ENCODE measurements around the gene PRR5. TPM values are rescaled to one million over a fixed set of nuclear protein-coding genes. Genes with fewer than 3 reads are reported as not detected.
"Not testable (repeated sequence)": the region's sequence is repeated elsewhere in the genome, so short reads cannot be mapped to it uniquely, and the experiment has no call there.

PRR5 gene
- total RNA-seq, 2 donors from 2014 or later = 15.7 to 29.2 TPM

DNA sequence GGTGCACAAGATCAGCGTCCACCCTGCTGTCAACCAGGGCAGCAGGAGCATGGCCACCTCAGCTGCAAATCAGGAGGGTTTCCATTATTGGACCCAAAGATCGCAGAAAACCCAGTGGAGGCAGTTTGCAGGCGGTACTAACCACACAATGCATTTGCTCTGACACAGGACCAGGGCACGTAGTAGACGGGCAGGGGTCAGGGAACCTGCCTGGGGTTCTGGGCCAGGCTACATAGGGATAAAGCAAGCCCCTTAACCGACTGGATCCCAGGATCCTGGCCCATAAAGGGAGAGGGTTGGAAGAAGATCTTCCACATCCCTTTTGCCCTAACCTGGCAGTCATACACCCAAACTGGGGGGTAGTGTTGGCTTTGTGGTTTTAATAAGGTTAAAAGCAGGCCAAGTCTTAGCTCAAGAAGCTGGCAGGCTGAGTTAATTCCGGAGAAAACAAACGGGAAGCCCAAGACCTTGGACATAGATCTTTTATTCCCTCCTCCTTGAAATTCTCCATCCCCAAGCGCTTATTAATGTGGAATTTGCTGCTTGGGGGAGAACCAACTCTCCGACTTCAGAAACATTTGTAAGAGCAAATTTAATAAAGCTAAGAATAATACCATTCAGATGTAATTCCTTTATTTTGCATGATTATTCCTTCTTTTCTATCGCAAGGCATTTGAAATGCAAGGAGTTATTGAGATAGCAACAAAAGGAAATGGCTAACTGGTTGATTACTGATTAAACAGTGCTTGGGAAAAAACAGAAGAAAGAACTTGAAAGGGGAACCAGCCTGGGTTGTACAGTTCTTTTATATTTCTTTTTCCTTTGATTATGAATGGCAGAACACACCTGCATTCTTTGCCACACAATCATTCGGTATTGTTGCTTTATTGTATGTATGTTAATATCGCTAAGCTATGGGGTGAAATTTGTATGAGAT is 44.1 kb downstream of the PRR5 start:
- Mint-ChIP-seq H3K4me1 (ENCODE audit: low read depth in 2 of 2) (peaks cover 0 to 3% of the 10 kb centered on the region in 2 donors), H3K27ac (no peak overlapping the region), H3K9me3 (no peaks in the 10 kb centered on the region), H3K4me3 (no peak overlapping the region), H3K27me3 (peaks cover 3 to 4% of the 10 kb centered on the region in 2 donors), H3K36me3 (no peaks in the 10 kb centered on the region)
- DNase-seq (ENCODE audit: low spot score) = no peak
- no peak for ATAC-seq

DNA sequence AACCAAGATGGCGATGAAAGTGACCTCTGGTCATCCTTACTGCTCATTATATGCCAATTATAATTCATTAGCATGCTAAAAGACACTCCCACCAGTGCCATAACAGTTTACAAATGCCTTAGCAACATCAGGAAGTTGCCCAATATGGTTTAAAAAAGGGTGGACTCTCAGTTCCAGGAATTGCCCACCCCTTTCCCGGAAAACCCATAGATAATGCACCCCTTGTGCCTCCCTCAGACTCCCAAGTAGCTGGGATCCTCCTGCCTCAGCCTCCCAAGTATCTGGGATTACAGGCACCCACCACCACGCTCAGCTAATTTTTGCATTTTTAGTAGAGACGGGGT is 45.8 kb downstream of the PRR5 start:
- not testable (repeated sequence) for H3K27ac Mint-ChIP-seq; DNase-seq (ENCODE audit: low spot score); H3K4me3 Mint-ChIP-seq; ATAC-seq; H3K4me1 Mint-ChIP-seq (ENCODE audit: low read depth in 2 of 2); H3K27me3 Mint-ChIP-seq; H3K36me3 Mint-ChIP-seq; H3K9me3 Mint-ChIP-seq

DNA sequence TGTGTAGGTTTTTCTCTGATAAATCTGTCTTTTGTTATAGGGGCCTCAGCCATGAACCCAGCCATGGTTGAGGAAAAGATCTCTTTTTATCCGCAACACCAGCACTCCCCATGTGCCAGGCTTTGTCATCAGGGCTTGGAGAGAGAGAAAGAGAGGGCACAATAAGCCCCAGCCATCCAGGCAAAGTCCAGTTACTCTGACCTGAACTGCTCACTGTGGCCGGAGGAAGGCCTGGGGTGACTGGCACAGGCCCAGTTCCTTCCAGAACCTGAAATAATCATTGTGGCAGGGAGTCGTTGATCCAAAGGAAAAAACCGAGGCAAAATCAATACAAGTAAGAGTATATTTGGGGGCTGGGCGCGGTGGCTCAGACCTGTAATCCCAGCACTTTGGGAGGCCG is 46.5 kb downstream of the PRR5 start:
- Mint-ChIP-seq H3K9me3 (no peaks in the 10 kb centered on the region), H3K4me3 (no peak overlapping the region), H3K27me3 (peaks cover 4 to 7% of the 10 kb centered on the region in 2 donors), H3K4me1 (ENCODE audit: low read depth in 2 of 2) (peaks cover 0 to 3% of the 10 kb centered on the region in 2 donors), H3K36me3 (no peaks in the 10 kb centered on the region), H3K27ac (no peak overlapping the region)
- no peak for ATAC-seq
- DNase-seq (ENCODE audit: low spot score) = no peak

DNA sequence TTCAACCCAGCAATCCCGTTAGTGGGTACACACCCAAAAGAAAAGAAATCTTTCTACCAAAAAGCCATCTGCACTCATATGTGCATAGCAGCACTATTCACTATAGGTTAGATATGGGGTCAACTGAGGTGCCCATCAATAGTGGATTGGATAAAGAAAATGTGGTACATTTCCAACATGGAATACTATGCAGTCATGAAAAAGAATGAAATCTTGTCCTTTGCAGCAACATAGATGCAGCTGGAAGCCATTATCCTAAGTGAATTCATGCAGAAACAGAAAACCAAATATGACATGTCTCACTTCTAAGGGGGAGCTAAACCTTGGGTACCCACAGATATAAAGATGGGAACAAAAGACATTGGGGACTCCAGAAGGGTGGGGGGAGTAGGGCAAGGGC is 48.5 kb downstream of the PRR5 start:
- no peak overlapping the region for H3K27ac Mint-ChIP-seq
- no peak for DNase-seq (ENCODE audit: low spot score)
- peaks cover 0 to 3% of the 10 kb centered on the region in 2 donors for H3K4me1 Mint-ChIP-seq (ENCODE audit: low read depth in 2 of 2)
- peaks cover 12% of the 10 kb centered on the region in 2 donors for H3K27me3 Mint-ChIP-seq
- no peaks in the 10 kb centered on the region for H3K36me3 Mint-ChIP-seq
- no peak for ATAC-seq
- H3K9me3 Mint-ChIP-seq = no peaks in the 10 kb centered on the region
- H3K4me3 Mint-ChIP-seq = no peak overlapping the region

DNA sequence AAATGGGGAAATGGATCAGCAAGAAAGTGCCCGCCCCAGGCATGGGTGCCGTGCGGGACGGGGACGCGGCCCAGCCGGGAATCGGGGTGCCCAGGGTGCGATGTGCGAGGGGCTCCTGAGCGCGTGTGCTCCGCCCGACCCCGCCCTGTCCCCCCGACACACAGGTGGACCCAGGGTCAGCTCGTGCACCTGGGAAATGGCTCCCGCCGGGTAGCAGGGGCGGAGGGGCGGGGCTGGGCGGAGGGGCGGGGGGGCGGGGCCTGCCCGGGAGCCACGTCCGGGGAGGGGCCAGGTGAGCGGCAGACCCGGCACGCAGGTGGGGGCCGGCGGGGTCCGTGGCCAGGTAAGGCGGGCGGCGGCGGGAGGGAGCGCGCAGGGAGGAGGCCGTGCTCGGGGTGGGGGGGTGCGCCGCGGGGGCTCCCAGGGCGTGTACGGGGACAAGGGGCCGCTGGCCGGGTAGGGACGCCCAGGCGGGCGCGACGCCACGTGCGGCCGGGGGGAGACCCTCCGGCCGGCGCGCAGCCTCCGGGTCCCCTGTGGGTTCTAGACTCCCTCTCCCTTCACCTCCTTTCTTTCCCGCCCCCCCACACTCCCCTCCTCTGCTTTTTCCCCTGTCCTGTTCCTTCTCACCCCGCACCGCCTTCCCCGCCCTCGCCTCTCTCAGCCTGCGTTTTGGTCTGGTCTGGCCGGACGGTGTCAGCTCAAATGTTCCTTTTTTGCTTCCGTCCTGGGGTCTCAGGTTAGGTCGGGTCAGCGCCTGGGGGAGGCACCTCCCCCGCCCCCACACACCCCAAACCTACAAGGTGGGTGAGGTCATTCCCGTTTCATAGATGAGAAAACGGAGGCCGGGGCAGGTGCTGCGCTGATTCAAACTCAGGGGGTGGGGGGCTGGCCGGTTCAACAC is 50.5 kb downstream of the PRR5 start, which contains the start of gene ARHGAP8:
Gene ARHGAP8 (plus strand): TSS at position 291 of the 904 bp plus-strand sequence. CDS start 33,953 bp downstream, outside the sequence.
- Mint-ChIP-seq H3K4me1 (ENCODE audit: low read depth in 2 of 2) (no peaks in the 10 kb centered on the region), H3K27me3 (peaks cover 12% of the 10 kb centered on the region in 2 donors), H3K36me3 (no peaks in the 10 kb centered on the region), H3K9me3 (no peaks in the 10 kb centered on the region), H3K27ac (no peak within 1 kb of the TSS), H3K4me3 (peak within 1 kb of the TSS; percentile 47)
- DNase-seq (ENCODE audit: low spot score) (no peak), ATAC-seq (no peak)

DNA sequence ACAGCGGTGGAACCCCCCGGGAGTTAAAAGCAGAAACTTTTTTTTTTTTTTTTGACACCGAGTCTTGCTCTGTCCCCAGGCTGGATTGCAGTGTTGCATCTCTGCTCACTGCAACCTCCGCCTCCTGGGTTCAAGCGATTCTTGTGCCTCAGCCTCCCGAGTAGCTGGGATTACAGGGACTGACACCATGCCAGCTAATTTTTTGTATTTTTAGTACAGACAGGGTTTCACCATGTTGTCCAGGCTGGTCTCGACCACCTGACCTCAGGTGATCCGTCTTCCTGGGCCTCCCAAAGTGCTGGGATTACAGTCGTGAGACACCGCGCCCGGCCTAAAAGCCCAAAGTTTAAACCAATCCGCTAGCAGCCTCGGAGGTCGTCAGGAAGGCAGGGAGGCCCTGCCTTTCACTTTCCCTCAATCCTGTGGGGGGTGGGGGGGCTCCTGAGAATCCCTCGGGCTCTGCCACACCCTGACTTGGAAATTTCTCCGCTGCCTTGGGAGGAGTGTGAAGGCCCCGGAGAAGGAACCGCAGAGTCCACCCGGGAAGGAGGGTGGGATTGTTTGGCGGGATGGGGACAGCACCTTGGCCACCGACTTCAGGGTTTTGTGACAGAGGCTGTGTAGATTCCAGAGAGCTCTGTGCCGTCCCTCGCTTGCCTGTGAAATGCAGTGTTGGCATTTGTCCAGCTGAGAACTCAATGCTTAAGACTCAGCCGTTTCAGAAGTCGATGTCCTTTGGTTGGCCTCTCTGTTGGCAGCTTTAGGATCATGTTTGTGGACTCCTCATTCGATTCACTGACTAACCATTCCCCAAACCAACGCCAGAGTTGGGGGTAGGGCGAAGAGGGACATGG is 51.4 kb downstream of the PRR5 start:
- Mint-ChIP-seq H3K27ac (no peak overlapping the region), H3K36me3 (no peaks in the 10 kb centered on the region), H3K9me3 (no peaks in the 10 kb centered on the region), H3K4me1 (ENCODE audit: low read depth in 2 of 2) (no peaks in the 10 kb centered on the region), H3K27me3 (peaks cover 12% of the 10 kb centered on the region in 2 donors), H3K4me3 (no peak overlapping the region)
- DNase-seq (ENCODE audit: low spot score) (peak; percentile 42), ATAC-seq (no peak)

DNA sequence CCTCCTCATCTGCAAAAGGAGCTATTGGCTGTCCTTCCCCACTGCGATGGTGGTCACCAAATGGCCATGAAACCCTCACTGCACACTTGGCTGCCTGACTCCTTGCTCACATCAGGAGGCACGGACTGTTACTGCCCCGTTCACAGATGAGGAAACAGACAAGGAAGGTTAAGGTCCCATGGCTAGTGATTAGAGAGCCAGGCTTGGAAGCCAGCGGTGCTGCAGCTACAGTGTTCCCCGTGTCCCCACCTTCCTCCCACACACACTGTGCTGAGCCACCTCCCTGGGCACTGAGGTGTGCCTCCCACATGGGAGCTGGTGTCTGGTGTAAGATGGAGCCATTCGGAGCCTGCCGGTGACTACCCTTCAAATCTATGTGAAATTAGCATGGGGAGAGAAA is 53.0 kb downstream of the PRR5 start:
- peaks cover 8 to 10% of the 10 kb centered on the region in 2 donors for H3K27me3 Mint-ChIP-seq
- H3K4me3 Mint-ChIP-seq = no peak overlapping the region

DNA sequence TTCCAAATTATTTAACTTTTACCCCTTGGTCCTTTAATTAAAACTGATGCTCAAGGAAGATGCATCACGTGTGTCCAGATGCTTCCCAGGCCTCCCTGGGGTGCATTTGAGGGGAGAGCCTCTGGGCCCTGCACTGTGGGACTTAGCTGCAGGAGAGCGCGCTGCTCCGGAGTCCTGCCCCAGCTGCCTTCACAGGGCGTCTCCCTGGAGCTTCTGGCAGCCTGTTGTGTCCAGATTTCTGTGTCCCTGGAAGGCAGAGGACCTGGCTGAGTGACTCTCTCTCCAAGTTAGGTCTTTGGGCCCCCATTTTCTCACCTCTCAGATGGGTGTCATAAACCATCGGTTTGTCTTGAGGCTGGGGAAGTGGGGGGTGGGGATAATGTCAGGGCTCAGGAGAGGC is 53.4 kb downstream of the PRR5 start:
- H3K4me3 Mint-ChIP-seq = no peak overlapping the region
- ATAC-seq = no peak
- DNase-seq (ENCODE audit: low spot score) = no peak
- H3K9me3 Mint-ChIP-seq = no peaks in the 10 kb centered on the region
- H3K27me3 Mint-ChIP-seq = peaks cover 7 to 9% of the 10 kb centered on the region in 2 donors
- no peaks in the 10 kb centered on the region for H3K36me3 Mint-ChIP-seq
- H3K4me1 Mint-ChIP-seq (ENCODE audit: low read depth in 2 of 2) = no peaks in the 10 kb centered on the region
- no peak overlapping the region for H3K27ac Mint-ChIP-seq

More for the DNA sequence above, 53.0 kb downstream of the PRR5 start:
- Mint-ChIP-seq H3K27ac (no peak overlapping the region), H3K4me1 (ENCODE audit: low read depth in 2 of 2) (no peaks in the 10 kb centered on the region), H3K9me3 (no peaks in the 10 kb centered on the region), H3K36me3 (no peaks in the 10 kb centered on the region)
- peak; percentile 39 for DNase-seq (ENCODE audit: low spot score)
- no peak for ATAC-seq

DNA sequence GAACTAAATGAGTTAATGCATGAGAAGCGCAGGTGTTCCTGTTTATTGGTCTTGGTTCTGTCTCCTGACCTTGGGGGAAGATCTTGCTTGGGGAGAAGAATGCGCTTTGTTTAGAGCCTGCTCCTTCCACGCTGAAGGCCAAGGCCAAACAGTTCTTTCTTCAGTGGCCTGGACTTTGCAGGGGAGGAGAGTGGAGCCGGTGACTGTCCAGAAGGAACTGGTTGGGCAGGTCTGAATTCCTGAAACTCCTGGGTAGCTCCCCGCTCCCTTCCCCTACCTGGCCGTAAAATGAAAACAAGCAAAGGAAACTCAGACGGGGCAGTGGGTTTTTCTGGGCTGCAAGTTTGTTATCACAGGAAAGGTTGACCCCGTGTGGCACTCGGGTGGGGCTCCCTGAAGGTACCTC is 54.0 kb downstream of the PRR5 start:
- no peak for ATAC-seq

DNA sequence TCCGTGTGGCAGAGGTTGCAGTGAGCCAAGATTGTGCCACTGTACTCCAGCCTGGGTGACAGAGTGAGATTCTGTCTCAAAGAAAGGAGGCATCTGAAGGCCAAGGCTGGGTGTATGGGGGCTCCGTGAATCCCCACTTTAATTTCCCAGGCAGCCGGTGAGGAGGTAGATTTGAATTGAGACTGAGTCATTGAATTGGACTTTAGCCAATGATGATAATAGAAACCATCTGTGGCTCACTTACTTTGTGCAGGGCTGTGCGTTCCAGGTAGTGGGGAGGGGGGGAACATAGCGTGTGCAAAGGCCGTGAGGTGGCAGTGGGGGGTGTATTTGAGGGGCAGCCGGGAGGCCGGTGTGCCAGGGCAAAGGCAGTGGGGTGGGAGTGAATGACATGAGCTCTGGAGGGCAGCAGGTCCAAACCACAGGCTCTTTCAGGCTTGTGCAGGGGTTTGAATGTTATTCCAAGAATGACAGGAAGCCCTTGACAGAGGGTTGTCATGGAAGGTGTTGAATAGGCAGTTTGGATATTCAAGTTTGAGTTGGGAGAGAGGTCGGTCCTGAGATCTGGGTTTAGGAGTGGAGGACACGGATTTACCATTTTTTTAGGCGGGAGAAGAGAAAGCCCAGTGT is 56.5 kb downstream of the PRR5 start:
- H3K36me3 Mint-ChIP-seq = no peaks in the 10 kb centered on the region
- H3K4me3 Mint-ChIP-seq = no peak overlapping the region
- H3K27ac Mint-ChIP-seq = no peak overlapping the region
- H3K27me3 Mint-ChIP-seq = peaks cover 5 to 7% of the 10 kb centered on the region in 2 donors
- ATAC-seq = no peak
- DNase-seq (ENCODE audit: low spot score) = no peak
- H3K4me1 Mint-ChIP-seq (ENCODE audit: low read depth in 2 of 2) = no peaks in the 10 kb centered on the region
- no peaks in the 10 kb centered on the region for H3K9me3 Mint-ChIP-seq

More for the DNA sequence above, 54.0 kb downstream of the PRR5 start:
- Mint-ChIP-seq H3K4me3 (no peak overlapping the region), H3K27ac (no peak overlapping the region), H3K27me3 (peaks cover 7 to 9% of the 10 kb centered on the region in 2 donors), H3K9me3 (no peaks in the 10 kb centered on the region), H3K36me3 (no peaks in the 10 kb centered on the region), H3K4me1 (ENCODE audit: low read depth in 2 of 2) (no peaks in the 10 kb centered on the region)
- no peak for DNase-seq (ENCODE audit: low spot score)

DNA sequence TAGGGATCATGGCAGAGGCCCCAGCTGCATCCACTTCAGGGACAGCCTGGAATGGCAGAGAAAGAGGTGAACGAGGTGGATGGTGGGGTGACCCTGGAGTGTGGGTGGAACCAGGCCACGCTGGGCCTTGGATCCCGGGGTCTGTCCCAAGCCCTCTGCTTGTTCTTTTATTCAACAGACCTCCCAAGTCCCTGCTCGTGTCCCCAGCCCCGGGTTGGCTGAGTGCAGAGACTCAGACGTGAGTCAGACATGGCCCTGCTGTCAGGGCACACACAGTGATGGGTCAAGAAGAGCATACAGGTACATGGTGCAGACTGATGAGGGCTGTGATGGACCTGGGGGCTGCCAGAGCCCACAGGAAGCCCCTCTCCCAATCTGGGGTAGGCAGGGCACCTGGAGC is 57.0 kb downstream of the PRR5 start:
- Mint-ChIP-seq H3K27ac (no peak overlapping the region), H3K36me3 (no peaks in the 10 kb centered on the region), H3K9me3 (no peaks in the 10 kb centered on the region), H3K4me1 (ENCODE audit: low read depth in 2 of 2) (no peaks in the 10 kb centered on the region), H3K4me3 (no peak overlapping the region), H3K27me3 (peaks cover 2 to 5% of the 10 kb centered on the region in 2 donors)
- ATAC-seq (peak in 1 of 2 donors; percentile 32), DNase-seq (ENCODE audit: low spot score) (no peak)

DNA sequence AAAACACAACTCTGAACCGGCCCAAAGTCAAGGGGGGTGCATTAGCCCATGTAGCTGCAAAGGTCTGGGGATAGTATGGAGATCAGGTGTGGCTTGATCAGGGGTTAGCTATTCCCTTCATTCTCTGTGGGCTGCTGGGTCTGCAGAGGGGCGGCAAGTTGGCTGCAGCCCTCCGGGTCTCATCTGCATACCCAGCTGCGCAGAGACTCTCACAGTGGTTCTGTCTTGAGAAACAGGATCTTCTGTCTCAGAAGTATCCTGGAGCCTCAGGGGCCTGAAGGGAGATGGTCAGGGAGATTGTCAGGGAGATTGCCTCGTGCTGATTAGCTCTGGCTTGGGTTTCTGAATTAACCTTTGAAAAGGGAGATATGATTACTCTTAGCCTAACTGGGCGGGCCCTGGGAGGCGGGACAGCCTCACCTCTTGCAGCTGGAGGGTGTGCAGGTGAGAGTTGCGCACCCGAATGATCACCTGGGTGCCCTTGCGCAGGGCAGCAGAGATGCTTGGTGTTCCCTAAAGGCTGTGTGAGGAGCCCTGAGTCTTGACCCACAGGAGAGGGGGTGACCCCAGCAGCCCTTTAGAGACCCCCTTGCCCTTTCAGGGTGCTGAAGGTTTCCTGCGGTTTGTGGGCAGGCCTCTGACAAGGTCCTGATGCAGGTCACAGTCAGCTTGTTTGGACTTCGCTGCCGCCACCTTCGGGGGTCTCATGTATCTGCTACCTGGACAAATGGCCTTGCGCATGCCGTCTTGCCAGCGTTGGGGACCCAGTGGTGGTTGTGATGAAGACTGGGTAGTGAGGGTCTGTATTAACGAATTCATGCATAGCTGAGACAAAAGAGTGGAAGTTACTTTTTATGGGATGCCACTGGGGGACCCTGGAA is 57.7 kb downstream of the PRR5 start:
- ATAC-seq (no peak), DNase-seq (ENCODE audit: low spot score) (no peak)
- Mint-ChIP-seq H3K4me3 (no peak overlapping the region), H3K27ac (no peak overlapping the region), H3K9me3 (no peaks in the 10 kb centered on the region), H3K4me1 (ENCODE audit: low read depth in 2 of 2) (no peaks in the 10 kb centered on the region), H3K27me3 (no peaks in the 10 kb centered on the region), H3K36me3 (no peaks in the 10 kb centered on the region)
